ENCODE measurements around the gene TESK1.

Gene TESK1

GRCh38 chr9:35604578-35605350 is at the start of gene TESK1:
Gene TESK1 (plus strand): TSS chr9:35605262. CDS start chr9:35605620, 358 bp downstream.
- no peak for TF ChIP-seq USF1 (IDR thresholded peaks at IDR 0.05)
- no peak for TF ChIP-seq FOXM1 (IDR thresholded peaks at IDR 0.05; ENCODE audit: borderline replicate concordance, low read depth)
- TF ChIP-seq ZBTB7A (IDR thresholded peaks at IDR 0.05; ENCODE audit: low read depth), result peak; percentile 74; the same call in 1 of the 2 replicates
- no peak; the same call in 1 of the 2 replicates for TF ChIP-seq EGR1 (IDR thresholded peaks at IDR 0.05)
- TF ChIP-seq NFIC (IDR thresholded peaks at IDR 0.05), result no peak
- TF ChIP-seq TAF1 (IDR thresholded peaks at IDR 0.05; ENCODE audit: low read depth), result peak; percentile 34; the same call in 1 of the 2 replicates
- 0 out of 2 replicates have a peak, but pooled peaks have one; percentile 40 for TF ChIP-seq MAX (IDR thresholded peaks at IDR 0.05)
- TF ChIP-seq REST (IDR thresholded peaks at IDR 0.05; ENCODE audit: low read depth), result no peak
- TF ChIP-seq CEBPB (IDR thresholded peaks at IDR 0.05), result no peak
- no peak for TF ChIP-seq RAD21 (IDR thresholded peaks at IDR 0.05; ENCODE audit: low read depth)
- peak; percentile 28; the same call in 1 of the 2 replicates for TF ChIP-seq TCF12 (IDR thresholded peaks at IDR 0.05; ENCODE audit: low read depth)
- no peak for TF ChIP-seq CREB1 (IDR thresholded peaks at IDR 0.05; ENCODE audit: low read depth)
- TF ChIP-seq YY1 (IDR thresholded peaks at IDR 0.05; ENCODE audit: low read depth), result no peak
- no peak for TF ChIP-seq TEAD4 (IDR thresholded peaks at IDR 0.05)
- no peak for TF ChIP-seq EP300 (IDR thresholded peaks at IDR 0.05; ENCODE audit: borderline replicate concordance)

GRCh38 chr9:35555881-35556280 is 49.2 kb upstream of the TESK1 start:
- TF ChIP-seq REST (IDR thresholded peaks at IDR 0.05; ENCODE audit: low read depth) (no peak), ZBTB7A (IDR thresholded peaks at IDR 0.05; ENCODE audit: low read depth) (no peak), MAX (IDR thresholded peaks at IDR 0.05) (no peak), USF1 (IDR thresholded peaks at IDR 0.05) (no peak), NFIC (IDR thresholded peaks at IDR 0.05) (no peak), RAD21 (IDR thresholded peaks at IDR 0.05; ENCODE audit: low read depth) (no peak), FOXM1 (IDR thresholded peaks at IDR 0.05; ENCODE audit: borderline replicate concordance, low read depth) (no peak), TCF12 (IDR thresholded peaks at IDR 0.05; ENCODE audit: low read depth) (no peak), CREB1 (IDR thresholded peaks at IDR 0.05; ENCODE audit: low read depth) (no peak), EGR1 (IDR thresholded peaks at IDR 0.05) (no peak), TAF1 (IDR thresholded peaks at IDR 0.05; ENCODE audit: low read depth) (no peak), YY1 (IDR thresholded peaks at IDR 0.05; ENCODE audit: low read depth) (no peak), EP300 (IDR thresholded peaks at IDR 0.05; ENCODE audit: borderline replicate concordance) (no peak), TEAD4 (IDR thresholded peaks at IDR 0.05) (no peak), CEBPB (IDR thresholded peaks at IDR 0.05) (no peak)

GRCh38 chr9:35556776-35557175 is 48.3 kb upstream of the TESK1 start:
- no peak for TF ChIP-seq USF1 (IDR thresholded peaks at IDR 0.05)
- no peak for TF ChIP-seq MAX (IDR thresholded peaks at IDR 0.05)
- TF ChIP-seq CEBPB (IDR thresholded peaks at IDR 0.05), result no peak
- no peak for TF ChIP-seq RAD21 (IDR thresholded peaks at IDR 0.05; ENCODE audit: low read depth)
- TF ChIP-seq EP300 (IDR thresholded peaks at IDR 0.05; ENCODE audit: borderline replicate concordance), result no peak
- TF ChIP-seq YY1 (IDR thresholded peaks at IDR 0.05; ENCODE audit: low read depth), result no peak
- TF ChIP-seq TEAD4 (IDR thresholded peaks at IDR 0.05), result no peak
- TF ChIP-seq ZBTB7A (IDR thresholded peaks at IDR 0.05; ENCODE audit: low read depth), result no peak
- no peak for TF ChIP-seq TCF12 (IDR thresholded peaks at IDR 0.05; ENCODE audit: low read depth)
- no peak for TF ChIP-seq NFIC (IDR thresholded peaks at IDR 0.05)
- no peak for TF ChIP-seq REST (IDR thresholded peaks at IDR 0.05; ENCODE audit: low read depth)
